Activated T-cell treated with anti-CD3 and anti-CD28 coated beads, Interleukin-2, amount 50 U/mL, for 1 hour (primary cell): ENCODE results near the gene TMEM63B.
A peak's percentile ranks its signal among the peaks of the same experiment; 100 is the strongest.
"Not testable (repeated sequence)": the region's sequence is repeated elsewhere in the genome, so short reads cannot be mapped to it uniquely, and the experiment has no call there.

Experiments
- DNase-seq: peaks from one replicate; pipeline ENCODE4 v3.0.0-alpha.2; 2020

The TMEM63B gene

GRCh38 chr6:44172731-44173500 lies 45.6 kb downstream of the TMEM63B start:
- peak; percentile 75 for DNase-seq

GRCh38 chr6:44176130-44176761 lies 48.9 kb downstream of the TMEM63B start:
- DNase-seq: no peak

- no peak for DNase-seq
Observed at GRCh38 chr6:44176762-44177509, 49.6 kb downstream of the TMEM63B start.

GRCh38 chr6:44177691-44178423 lies 50.5 kb downstream of the TMEM63B start:
- DNase-seq: no peak

- no peak for DNase-seq
Observed at GRCh38 chr6:44178424-44179071, 51.2 kb downstream of the TMEM63B start.

GRCh38 chr6:44179072-44179536 lies 51.8 kb downstream of the TMEM63B start:
- DNase-seq: no peak

- DNase-seq: no peak
Observed at GRCh38 chr6:44179648-44180047, 52.3 kb downstream of the TMEM63B start.

- no peak for DNase-seq
Observed at GRCh38 chr6:44180406-44180805, 53.1 kb downstream of the TMEM63B start.

GRCh38 chr6:44180886-44181285 lies 53.5 kb downstream of the TMEM63B start:
- no peak for DNase-seq

GRCh38 chr6:44181784-44182183 lies 54.4 kb downstream of the TMEM63B start:
- DNase-seq: not testable (repeated sequence)

GRCh38 chr6:44182911-44183390 lies 55.6 kb downstream of the TMEM63B start:
- no peak for DNase-seq

GRCh38 chr6:44183783-44184182 lies 56.4 kb downstream of the TMEM63B start:
- no peak for DNase-seq

GRCh38 chr6:44185356-44185755 lies 58.0 kb downstream of the TMEM63B start:
- not testable (repeated sequence) for DNase-seq

GRCh38 chr6:44185953-44186634 lies 58.7 kb downstream of the TMEM63B start:
- no peak for DNase-seq

GRCh38 chr6:44186635-44187025 lies 59.3 kb downstream of the TMEM63B start:
- DNase-seq: no peak

- DNase-seq: no peak
Observed at GRCh38 chr6:44188819-44189218, 61.5 kb downstream of the TMEM63B start.

- no peak for DNase-seq
Observed at GRCh38 chr6:44189257-44189656, 61.9 kb downstream of the TMEM63B start.

- no peak for DNase-seq
Observed at GRCh38 chr6:44190715-44191114, 63.4 kb downstream of the TMEM63B start.

GRCh38 chr6:44192428-44193041 lies 65.2 kb downstream of the TMEM63B start:
- no peak for DNase-seq

- DNase-seq: no peak
Observed at GRCh38 chr6:44193307-44193910, 66.1 kb downstream of the TMEM63B start.

GRCh38 chr6:44194326-44194725 lies 67.0 kb downstream of the TMEM63B start:
- no peak for DNase-seq
